Measurements from ENCODE around the gene SEPTIN10. TPM values are rescaled to one million over a fixed set of nuclear protein-coding genes. Genes with fewer than 3 reads are reported as not detected.

The SEPTIN10 gene
- total RNA-seq, 1 donor from 2014 or later, result 83.7 TPM

- intact Hi-C loops (cut with DNase I), result no loop called here
- Histone ChIP-seq H3K36me3 (no peaks in the 10 kb centered on the region), H3K27ac (no peak overlapping the region), H3K27me3 (no peaks in the 10 kb centered on the region), H3K4me3 (no peak overlapping the region), H3K4me1 (no peaks in the 10 kb centered on the region), H3K9me3 (no peaks in the 10 kb centered on the region)
- ATAC-seq (no peak), DNase-seq (peak; percentile 36)
- TF ChIP-seq CTCF (IDR thresholded peaks at IDR 0.05), result no peak
These were observed 90.6 kb downstream of the SEPTIN10 start for GRCh38 chr2:109523121-109523520.

- H3K36me3 ChIP-seq, result no peaks in the 10 kb centered on the region
- no peak overlapping the region for H3K4me3 ChIP-seq
- no peaks in the 10 kb centered on the region for H3K27me3 ChIP-seq
- intact Hi-C loops (cut with DNase I), result no loop called here
- TF ChIP-seq CTCF (IDR thresholded peaks at IDR 0.05), result no peak
- no peaks in the 10 kb centered on the region for H3K4me1 ChIP-seq
- no peak overlapping the region for H3K27ac ChIP-seq
- H3K9me3 ChIP-seq, result no peaks in the 10 kb centered on the region
- no peak for DNase-seq
- no peak for ATAC-seq
These were observed 91.7 kb downstream of the SEPTIN10 start for GRCh38 chr2:109522063-109522374.

GRCh38 chr2:109521233-109522062 is 92.3 kb downstream of the SEPTIN10 start:
- intact Hi-C loops (cut with DNase I), result no loop called here
- H3K27me3 ChIP-seq, result no peaks in the 10 kb centered on the region
- no peaks in the 10 kb centered on the region for H3K9me3 ChIP-seq
- H3K4me1 ChIP-seq, result no peaks in the 10 kb centered on the region
- TF ChIP-seq CTCF (IDR thresholded peaks at IDR 0.05), result no peak
- ATAC-seq (no peak), DNase-seq (no peak)
- H3K27ac ChIP-seq, result no peak overlapping the region
- no peak overlapping the region for H3K4me3 ChIP-seq
- H3K36me3 ChIP-seq, result no peaks in the 10 kb centered on the region

GRCh38 chr2:109519513-109519912 is 94.3 kb downstream of the SEPTIN10 start:
- no peak for DNase-seq
- TF ChIP-seq CTCF (IDR thresholded peaks at IDR 0.05), result no peak
- Histone ChIP-seq H3K36me3 (no peaks in the 10 kb centered on the region), H3K4me3 (no peak overlapping the region), H3K9me3 (no peaks in the 10 kb centered on the region), H3K4me1 (no peaks in the 10 kb centered on the region), H3K27me3 (no peaks in the 10 kb centered on the region), H3K27ac (no peak overlapping the region)
- intact Hi-C loops (cut with DNase I), result no loop called here
- ATAC-seq, result no peak

- no peak for TF ChIP-seq CTCF (IDR thresholded peaks at IDR 0.05)
- no peaks in the 10 kb centered on the region for H3K4me1 ChIP-seq
- no peak overlapping the region for H3K4me3 ChIP-seq
- H3K36me3 ChIP-seq, result no peaks in the 10 kb centered on the region
- DNase-seq, result no peak
- no peaks in the 10 kb centered on the region for H3K9me3 ChIP-seq
- intact Hi-C loops (cut with DNase I), result no loop called here
- H3K27me3 ChIP-seq, result no peaks in the 10 kb centered on the region
- ATAC-seq, result no peak
- H3K27ac ChIP-seq, result no peak overlapping the region
These were observed 96.5 kb downstream of the SEPTIN10 start for GRCh38 chr2:109517118-109517889.
